GM21723 (cell line): ENCODE measurements around the gene HOXA3.

Experiments used
- ATAC-seq: cut with Tn5 transposase; IDR thresholded peaks from one replicate; pipeline ENCODE4 v1.9.1; 2021; ENCODE audit warnings: mild to moderate bottlenecking, moderate library complexity; ENCODE audit not compliant: unreplicated experiment

Gene HOXA3

DNA sequence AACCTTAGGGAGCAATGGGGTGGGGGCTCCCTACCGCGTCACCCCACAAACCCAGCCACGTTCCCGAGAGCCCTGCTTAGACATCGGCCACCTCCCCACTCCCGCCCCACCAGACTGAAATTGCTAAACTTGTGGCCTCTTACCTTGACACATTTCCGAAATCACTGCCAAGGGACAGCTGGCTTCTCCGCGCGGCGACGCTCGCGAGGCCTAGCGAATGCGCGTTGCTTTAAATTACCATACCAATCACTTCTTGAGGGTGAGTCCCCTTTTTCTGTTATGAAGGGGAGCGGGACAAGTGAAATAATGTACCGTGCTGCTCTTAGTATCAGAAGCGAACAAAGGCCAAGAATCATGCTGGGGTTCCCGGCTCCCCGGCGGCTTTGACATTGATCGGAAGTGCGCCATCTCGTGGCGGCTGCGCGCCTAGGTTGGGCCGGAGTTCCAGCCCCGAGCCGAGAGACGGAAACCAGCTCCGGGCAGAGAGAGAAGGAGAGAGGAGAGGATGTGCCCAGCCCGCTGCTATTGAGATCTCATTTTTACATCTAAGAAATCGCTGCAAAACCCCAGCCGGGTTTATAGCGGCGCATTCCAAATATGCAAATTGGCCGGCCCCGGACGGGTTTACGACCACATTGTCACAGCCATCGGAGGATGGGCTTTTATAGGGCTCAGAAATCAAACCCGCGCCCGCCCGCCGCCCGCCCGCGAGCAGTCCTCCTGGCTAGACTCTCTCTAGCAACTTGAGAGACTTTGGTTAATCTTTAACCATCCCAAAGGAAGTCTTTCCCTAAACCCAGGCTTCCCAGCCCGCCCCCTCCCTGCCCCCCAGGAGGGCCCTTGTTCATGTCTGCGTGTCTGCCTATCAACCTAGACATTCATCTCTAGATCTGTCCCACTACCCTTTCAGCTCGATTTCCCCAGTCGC is 27.4 kb upstream of the HOXA3 start:
- no peak for ATAC-seq

DNA sequence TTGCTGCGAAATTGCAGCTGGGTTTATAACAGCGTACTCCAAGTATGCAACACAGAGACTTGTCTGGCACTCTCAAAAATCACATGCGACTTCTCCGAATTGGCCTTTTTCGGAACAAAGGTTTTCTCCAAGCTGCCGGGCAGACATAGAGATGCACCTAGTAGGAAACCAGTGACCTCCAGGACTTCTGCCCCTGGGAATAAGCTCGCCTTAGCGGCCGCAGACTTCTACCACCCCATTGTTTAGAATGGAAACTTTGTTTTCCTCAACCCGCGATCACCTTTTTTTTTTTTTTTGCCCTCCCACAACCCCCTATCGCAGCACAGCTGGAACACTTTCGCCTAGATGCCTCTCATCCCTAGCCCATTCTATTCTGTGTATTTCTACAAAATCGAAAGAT is 26.6 kb upstream of the HOXA3 start:
- no peak for ATAC-seq

DNA sequence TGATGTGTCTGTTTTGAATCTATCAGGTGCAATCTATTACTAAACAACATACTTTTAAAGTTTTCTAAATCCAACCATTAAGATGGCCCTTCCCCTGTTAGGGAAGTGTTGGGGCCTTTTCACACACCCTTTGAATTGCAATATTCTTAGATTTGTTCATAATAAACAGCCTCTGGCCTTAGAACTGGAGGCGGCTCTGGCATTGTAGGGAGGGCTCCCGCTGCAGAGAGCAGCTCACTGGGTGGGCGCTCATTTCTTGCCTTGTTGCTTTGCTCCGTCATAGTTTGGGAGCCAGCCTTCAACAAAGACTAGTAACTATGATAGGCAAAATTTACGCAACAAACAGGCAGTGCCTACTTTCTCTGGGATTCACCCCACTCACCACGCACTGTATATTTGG is 26.0 kb upstream of the HOXA3 start:
- ATAC-seq = no peak

DNA sequence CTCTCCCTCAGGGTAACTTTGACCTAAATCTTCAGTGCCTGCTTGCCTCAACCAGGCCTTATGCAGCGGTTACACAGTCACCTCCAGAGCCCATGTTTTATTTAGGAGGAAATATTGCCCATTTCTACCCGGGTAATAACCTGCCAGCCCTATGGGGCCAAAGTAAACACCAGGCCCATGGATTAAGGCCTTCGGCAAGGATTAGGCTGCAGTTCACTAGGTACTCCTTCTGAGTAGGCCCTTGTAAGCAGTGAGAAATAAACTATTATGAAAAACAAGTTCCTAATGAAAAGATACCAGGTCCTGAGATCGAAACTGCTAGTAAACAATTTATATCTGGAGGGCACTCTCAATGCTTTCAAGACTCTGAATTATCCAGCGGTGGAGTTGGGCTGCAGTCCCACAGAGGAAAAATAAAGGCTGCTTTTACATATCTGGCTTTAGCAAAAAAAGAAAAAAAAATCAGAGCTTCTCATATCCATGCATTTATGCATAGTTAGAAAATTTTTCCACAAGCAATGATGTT is 25.5 kb upstream of the HOXA3 start:
- ATAC-seq = no peak

DNA sequence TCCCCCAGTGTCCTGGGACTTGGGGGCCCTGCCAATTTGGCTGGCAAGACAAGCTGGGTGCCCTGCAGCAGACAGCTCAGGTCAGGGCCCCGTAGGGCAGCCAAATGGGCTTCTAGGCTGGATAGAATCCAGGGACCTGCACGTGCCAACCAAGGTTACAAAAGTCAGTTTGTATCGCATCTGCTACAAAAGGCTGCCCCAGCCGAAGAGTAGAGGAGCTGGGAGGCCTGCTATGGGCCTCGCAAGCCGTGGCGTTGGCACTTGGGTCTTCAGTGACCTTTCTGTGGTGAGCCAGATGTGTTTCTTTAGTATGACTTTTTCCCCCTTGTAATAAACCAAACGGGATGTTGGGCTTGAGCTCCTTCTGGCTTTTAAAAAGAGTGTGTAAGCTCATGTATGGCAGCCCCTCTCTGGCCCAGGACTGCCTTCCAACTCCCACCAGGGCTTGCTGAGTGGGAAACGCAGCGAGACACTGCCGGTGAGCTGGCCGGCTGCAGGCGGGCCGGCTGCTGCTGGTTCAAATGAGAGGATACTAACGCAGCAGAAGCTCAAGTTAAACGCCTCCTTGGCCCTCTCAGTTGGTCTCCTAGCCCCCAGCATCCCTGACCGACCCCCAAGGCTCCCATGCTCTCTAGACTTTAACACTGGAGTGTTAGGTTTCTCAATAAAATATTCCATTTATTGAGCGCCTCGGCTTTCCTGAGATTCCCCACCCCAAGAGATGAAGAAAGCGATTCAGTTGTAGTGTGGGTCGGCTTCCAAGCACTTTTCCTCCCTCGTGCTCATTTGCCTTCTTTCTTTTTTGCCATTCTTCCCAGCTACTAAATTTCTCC is 24.8 kb upstream of the HOXA3 start:
- no peak for ATAC-seq

DNA sequence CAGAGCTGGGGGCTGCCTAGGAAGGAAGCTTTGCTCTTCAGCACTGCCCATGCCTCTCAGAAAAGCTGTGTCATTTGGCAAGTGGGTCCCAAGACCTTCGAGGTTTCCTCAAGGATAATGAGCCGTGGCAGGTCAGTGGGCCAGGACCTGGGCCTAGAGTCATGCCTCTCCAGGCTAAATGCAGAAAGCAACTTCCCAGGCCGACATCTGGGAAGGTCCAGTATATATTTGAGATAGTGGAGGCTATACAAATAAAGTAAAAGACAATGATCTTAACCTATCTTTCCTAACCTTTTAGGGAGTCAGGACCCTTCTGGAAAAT is 24.1 kb upstream of the HOXA3 start:
- no peak for ATAC-seq

DNA sequence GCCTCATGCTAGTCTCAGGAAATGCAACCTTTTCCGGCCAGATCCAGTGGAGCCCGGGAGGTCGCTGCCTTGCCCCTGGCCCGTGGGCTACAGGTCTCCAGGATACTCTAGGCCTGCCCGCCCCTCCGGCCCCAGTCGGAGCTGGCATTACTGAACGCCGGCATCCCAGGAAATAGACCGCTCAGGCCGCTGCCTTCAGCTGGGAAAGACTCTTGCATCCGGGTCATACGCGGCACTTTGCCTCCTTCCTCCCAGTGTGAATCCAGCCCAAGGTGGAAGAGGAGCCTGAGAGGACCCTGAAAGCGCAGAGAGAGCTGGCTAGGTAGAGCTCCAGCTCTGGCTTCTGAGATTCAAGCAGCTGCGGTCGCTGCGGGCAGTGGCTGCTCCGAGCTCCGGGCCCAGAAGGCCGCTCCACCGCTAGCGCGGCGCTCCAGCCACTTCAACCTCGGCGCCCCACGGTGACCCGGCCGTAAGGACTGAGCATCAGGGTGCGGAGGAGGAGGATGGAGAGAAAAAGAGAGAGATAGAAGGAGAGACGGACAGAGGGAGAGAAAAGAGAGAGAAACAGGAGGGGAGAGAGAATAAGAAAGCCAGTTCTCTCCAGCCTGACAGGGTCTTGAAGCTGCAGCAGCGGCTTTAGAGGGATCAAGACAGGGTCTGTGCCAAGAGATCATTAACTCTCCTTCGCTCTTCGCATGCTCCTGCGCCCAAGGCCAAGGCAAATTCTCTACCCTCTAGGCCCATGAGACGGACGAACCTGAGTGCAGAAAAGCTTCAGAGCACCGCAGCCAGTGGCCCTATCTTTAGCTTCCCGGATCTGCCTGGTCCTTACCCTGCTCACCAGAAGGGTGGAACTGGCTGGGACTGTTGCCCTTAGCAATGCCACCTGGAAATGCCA is 23.5 kb upstream of the HOXA3 start:
- no peak for ATAC-seq

DNA sequence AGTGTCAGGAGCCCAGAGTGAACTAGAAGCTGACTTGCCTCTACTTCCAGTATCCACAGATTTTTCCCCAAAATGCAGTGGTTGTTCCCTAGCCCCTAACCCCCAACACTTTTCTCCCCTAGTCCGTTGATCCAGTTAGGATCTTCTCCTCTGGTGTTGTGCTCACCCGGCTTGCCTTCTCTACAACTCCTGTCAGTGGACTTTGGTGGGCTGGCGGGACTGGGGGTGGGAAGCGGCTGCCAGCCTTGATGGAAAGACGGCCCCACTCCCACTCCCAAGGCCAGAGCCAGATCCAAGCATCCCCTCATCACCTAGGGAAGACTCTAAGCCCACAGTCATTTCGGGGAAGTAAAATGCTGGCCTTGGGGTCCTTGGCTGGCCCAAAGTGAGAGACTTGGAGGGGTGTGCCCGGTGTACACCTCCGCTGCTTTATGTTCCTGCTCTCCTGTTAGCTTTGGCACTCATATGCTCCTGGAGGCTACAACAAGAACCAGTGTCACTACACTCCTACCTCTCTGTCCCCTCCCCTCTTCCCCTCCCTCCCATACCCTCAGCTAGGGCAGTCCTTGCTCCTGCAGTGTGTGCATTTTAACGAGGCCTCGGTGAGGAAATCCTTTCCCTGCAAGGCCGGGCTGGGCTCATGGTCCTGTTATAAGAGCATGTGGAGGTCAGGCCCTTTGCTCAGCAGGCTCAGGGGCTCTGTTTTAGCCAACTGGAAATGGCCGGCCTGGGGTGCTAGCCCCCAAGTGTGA is 22.7 kb upstream of the HOXA3 start:
- ATAC-seq = no peak

DNA sequence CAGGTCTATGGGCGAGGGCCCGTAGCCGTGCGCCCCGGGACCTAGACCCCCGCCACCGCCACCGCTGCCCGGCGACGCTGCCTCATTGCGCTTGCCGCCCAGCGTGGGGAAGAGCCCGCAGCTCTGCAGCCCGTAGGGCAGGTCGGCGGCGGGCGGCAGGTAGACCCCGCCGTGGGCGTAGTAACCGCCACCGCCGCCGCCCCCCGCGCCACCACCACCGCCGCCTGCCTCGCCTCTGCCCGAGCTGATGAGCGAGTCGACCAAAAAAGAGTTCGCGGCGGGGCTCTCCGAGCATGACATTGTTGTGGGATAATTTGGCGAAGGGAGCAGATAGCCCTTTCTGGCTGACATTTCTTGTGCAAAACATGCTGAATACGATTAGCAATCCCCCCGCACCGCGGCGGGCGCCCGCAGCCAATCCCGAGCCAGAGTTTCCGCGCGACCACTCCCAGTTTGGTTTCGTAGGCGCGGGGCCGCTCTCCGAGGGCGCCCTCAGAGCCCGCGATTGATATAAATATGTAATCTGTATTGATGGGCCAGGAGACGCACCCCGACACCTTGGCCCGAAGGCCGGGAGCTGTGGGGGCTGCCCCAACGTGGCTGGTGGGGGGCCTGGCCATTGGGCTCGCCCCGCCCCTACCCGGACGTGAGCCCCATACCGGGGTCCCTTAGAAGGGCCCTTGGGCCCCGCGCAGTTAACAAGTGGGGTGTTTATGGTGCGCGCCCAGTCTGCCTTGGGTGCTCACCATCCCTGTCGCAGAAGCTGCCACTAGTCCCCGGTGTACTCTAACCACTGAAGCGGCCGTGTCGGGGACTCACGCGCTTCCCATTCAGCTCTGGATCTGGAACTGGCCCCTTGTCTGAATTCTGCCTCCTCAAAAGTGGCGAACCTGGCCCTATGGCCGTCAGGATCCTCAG is 21.8 kb upstream of the HOXA3 start, which contains the start of gene HOXA10:
Gene HOXA10 (minus strand): TSS at position 365 of the 918 bp plus-strand sequence. CDS start 14 bp downstream, at position 351.
- no peak for ATAC-seq

DNA sequence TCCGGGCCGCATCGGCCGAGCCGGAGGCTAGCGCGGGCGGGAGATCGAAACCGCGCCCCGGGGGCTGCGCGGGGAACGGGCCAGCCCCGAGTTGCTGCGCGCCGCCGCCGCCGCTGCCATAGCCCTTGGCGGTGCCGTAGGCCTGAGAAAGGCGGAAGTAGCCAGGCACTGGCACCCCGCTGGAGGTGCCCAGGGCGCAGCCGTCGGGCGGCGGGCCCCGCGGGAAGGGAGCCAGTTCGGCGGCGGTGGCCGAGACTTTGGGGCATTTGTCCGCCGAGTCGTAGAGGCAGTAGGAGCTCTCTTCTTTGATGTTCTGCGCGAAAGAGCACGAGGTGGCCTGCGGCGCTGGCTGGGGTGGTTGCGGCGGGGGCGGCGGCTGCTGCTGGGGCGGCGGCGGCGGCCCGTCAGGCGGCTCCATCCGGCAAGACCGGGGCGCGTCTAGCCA is 21.1 kb upstream of the HOXA3 start:
- ATAC-seq = no peak

DNA sequence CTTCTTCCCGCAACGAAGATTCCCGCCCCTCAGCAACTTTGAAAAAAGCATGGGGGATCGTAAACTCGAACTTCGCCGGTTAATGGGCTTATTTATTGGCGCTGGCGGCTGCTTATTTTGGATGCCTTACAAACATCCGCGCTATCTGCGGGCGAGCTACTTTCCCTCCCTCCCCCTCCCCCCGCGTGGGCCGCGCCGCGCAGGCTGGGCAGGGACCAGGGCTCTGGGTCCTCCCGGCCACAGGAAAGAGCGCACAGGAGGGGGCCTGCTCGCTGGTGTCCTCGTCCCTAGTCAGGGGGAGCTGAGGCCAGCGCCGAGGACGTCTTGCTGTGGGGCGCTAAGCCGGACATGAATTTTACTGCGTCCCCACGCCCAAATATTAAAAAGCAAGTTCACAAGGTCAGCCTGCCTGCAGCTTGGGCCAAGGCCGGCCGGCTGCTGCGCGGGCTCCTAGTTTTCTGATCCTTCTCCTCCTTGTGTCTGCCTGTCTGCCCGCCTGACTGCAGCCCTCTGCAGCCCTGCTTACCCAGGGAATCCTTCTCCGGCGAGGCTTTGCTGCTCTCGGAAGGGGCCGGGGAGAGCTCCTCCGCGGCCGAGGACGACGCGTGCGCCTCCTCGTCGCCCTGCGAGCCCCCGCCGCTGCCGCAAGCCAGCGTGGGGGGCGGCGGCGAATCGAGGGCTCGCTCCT is 20.6 kb upstream of the HOXA3 start:
- ATAC-seq = no peak

DNA sequence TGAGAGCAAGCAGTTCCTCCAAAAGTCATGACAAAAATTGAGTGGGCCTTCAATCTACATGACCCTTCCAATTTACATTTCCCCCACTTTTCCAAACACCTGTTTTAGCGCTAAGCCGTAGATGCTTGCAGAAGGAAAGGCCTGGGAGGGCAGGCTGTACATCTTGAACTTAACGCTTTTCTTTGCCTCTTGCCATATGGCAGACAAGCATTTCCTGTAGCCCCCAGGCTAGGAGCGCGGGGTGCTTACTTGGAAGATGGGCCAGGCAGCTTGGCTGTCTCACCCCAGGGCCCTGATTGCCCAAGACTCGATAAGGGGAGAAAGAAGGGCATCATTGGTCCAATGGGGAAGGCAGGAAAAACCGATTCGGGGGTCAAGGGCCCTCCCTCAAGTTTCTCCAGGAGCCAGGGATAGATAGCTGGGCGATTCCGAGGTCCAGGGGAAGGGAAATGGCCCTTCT is 20.0 kb upstream of the HOXA3 start:
- no peak for ATAC-seq

DNA sequence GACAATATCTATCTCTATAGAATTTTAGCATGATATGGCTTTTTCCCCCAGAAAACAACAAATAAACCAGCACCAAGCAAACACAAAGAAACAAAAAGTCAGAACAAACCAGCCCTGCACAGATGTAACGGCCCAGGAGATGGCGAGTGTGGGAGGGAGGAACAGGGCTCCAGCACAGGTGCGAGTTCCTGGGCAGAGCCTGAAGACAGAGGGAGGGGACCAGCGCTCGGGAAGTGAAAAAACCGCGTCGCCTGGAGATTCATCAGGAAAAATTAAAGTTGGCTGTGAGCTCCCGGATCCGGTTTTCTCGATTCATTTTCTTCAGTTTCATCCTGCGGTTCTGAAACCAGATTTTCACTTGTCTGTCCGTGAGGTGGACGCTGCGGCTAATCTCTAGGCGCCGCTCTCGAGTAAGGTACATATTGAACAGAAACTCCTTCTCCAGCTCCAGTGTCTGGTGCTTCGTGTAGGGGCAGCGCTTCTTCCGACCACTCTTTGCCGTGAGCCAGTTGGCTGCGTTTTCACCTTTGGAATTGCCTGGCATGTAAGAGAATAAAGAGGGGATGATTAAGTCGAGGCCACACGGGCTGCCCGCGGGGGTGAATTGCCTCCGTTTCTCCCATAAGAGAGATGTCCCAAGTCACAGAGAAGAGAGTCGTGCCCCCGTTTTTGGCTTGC is 19.4 kb upstream of the HOXA3 start:
- no peak for ATAC-seq

DNA sequence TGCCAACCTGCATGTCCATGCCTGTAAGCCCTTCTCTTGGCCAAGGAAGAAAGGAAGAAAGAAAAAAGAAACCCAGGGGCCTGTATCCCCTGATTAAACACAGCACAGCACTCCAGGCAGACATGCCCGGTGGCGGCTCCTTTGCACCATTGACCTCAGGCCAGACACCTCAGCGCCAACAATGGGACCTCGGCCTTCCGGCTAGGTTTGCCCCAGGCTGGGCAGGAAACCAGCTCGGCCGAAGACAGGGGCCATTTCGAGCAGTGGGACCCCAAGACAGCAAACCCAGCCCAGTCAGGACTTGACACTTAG is 18.9 kb upstream of the HOXA3 start:
- ATAC-seq = no peak

DNA sequence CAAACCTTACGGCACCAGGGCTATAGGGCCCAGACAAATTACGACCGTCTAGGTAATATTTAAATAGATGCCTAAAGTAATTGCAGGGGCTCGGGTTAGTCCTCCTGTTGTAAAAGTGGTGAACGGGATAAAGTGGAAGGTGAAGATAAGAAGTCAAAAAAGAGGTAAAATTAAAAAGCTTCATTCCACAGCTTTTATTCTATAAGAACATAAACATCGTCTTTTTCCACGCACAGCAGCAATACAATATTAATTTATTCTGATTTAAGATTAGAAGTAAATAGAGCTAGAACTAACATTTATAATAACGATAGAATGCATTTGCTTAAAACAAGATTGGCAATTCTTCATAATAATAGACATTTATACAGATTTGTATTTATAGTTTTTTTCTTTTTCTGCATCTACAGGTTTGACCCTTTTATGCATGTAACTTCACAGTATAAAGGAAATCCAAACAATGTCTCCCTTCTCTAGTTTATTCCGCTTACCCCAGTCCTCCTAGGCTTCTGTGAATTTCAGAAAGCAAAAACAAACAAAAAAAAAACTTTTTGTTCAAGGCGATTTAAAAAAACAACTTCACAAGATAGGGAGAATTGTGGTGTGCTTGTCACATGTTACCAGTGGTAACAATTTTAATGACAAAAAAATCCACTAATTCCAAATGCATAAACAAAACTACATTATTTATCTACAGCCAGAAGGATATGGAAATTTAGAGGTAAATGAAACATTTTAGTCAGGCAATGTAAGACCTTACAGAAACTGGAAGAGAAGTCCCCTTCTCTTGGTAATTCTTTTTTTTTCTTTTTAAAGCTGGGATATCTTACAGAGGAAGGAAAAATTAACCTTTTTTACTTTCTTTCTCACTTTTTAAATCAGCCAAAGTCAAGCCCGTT is 18.3 kb upstream of the HOXA3 start:
- no peak for ATAC-seq

DNA sequence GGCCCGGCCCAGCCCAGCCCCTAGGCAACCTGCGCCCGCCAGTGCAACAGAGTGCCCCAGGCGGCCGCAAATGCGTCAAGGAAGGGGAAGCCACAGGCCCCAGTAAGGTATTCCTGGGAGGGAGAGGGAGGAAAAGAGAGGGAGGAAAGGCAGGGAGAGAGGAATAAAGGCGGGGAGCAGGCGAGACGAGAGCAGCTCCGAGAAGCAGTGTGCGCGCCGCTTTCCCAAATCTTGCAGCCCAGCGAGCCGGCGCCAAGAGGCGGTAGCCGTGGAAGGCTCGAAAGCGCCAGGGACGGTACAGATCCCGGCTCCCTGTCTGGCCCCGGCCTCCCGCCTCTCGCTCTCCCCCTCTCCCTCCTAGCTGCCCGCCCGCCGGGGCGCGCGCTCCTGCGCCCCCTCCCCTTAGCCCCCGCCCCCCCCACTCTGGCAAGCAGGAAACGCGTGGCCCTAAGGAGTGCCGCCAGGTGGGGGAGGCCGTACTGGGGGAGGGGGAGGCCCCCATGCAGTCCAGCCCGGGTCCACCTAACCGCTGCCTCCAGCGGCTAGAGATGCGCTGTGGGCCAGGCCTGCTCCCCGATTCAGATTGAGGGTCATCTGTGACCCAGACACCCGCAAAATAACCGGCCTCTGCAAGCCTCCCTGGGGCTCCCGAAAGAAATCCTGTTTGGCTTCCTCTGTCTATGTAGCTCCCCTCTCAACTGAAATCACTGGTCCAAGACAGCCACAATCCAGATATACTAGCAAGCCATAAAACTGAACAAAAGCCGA is 17.5 kb upstream of the HOXA3 start:
- no peak for ATAC-seq
